Erythroblast (primary cell): ENCODE measurements around the gene METAP1.

Experiments
- GATA1 ChIP-seq: IDR thresholded peaks from 2 replicates; pipeline ENCODE4 v1.6.1; 2011; ENCODE audit warnings: low read depth, mild to moderate bottlenecking, control low read depth, low read length, moderate library complexity
- POLR2A ChIP-seq: IDR thresholded peaks from 2 replicates; pipeline ENCODE4 v1.6.1; 2011; ENCODE audit warnings: mild to moderate bottlenecking, low read length

DNA sequence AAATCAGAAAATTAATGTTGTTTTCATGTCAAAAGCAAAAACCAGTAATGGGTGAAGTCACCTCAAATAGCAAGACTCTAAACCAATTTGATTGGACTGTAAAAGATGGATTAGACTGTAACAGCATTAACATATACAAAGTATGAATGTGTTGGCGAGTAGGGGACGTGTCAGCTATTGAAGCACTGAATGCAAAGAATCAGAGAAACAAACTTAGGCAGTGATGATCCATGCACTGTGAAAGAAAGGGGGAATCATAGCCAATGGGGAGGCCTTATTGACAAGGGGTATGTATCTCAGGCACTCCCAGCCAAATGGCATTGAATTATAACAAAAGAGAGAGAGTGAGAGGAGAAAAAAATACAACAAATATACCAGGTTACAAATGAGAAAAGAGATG is 36.1 kb upstream of the METAP1 start:
- TF ChIP-seq POLR2A: no peak
- no peak for TF ChIP-seq GATA1
